GM19467 (cell line): Measurements from ENCODE around the gene CLCN7.
"Not testable (repeated sequence)": the region's sequence is repeated elsewhere in the genome, so short reads cannot be mapped to it uniquely, and the experiment has no call there.

ENCODE experiments used
- ATAC-seq: cut with Tn5 transposase; IDR thresholded peaks from one replicate; pipeline ENCODE4 v1.9.1; 2021; ENCODE audit warnings: mild to moderate bottlenecking, moderate library complexity; ENCODE audit not compliant: unreplicated experiment

Gene CLCN7

DNA sequence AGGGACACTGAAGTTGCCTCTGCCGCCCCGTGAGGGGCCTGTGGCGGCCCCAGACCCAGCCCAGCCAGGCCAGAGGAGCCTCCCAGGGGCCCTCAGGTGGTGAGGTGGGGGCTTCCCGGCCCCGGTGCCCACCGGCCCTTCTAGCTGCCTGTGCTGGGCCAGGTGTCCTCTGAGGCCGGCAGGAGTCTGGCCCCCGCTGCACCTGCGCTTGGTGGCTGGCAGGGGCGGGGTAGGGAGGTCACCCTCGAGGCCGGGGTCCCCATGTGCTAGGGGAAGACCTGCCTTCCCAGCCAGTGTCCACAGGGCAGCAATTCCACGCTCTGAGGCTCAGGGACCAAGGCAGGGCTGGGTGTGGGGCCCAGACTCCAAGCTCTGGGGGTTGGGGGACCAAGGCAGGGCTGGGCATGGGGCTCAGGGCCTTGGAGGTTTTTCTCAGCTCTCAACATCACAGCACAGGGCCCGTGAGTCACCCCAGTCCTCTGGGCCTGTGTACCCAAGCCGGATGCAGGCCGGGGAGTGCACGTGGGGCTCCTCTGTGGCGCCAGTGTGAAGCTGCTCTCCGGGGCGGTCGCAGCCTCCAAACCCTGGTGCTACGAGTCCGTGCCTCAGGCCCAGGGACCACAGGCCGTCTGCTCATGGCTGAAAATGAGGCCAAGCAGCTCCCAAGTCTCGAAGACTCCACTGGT is 29.2 kb downstream of the CLCN7 start:
- no peak for ATAC-seq

DNA sequence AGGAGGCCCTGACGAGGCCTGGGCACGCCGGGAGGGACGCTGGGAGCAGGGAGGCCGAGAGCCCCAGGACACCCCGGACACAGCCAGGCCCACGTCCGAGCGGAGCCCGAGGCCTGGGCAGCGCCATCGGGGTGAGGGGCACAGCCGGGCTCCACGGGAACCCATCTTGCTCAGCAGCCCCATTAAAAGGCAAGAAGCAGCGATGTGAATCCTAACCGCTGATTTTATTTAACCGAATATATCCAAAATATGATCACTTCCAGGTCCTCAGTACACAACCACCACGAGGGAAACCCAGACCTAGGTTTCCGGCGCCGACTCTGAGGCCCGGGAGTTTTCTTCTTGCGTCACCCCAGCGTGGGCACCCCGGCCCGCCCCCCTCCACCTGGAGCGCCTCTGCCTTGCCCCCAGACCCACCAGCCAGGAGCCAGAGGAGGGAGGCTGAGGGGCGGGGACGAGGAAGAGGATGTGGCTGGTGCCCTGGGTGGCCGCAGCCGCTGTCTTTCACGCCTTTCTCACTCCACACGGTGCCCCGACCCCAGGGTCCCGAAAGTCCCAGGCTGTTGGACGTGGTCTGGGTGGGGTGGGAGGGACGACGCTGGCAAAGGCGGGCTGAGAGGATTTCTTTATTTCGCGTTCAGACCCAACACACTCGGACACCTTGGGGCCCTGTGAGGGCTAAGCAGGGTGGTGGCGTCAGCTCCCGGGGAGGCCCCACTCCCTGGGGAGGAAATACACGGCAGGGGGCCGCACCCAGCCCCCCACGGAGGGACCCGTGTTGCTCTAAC is 29.9 kb downstream of the CLCN7 start:
- no peak for ATAC-seq

DNA sequence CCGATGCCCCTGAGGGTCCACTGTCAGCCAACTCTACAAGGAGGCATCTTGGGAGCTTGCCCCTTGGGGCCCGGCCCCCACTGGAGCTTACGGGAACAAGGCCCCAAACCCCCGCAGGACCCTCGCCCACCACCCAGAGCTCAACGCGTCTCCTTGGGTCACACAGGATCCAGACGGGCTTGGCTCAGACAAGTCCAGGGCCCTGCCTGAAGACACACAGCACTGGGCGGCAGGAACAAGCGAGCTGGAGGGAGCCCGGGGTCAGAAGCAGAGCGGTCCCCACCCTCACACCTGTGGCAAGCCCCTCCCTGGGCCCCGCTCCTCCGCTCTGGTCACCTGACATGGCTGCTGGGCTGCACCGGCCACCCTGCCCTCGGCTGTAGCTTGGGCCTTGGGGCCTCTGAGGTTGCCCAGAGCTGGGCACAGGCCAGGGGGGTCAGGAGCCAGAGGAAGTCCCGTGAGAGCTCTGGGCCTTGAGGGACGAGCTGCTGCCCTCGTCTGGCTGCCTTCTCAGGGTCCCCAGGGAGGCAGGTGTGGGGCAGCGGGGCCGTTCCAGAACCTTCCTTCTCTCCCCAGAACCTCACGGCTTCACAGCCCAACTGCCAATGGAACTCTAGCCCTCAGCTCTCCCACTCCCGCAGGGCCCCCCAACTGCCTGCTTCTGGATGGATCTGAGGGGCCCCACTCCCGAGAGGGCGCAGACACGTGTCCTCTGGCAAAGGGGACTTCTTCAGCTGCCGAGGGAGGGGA is 30.7 kb downstream of the CLCN7 start, which contains the start of gene CCDC154:
Gene CCDC154 (minus strand): TSS at position 577 of the 750 bp plus-strand sequence. CDS start 234 bp downstream, at position 343.
- ATAC-seq = no peak

DNA sequence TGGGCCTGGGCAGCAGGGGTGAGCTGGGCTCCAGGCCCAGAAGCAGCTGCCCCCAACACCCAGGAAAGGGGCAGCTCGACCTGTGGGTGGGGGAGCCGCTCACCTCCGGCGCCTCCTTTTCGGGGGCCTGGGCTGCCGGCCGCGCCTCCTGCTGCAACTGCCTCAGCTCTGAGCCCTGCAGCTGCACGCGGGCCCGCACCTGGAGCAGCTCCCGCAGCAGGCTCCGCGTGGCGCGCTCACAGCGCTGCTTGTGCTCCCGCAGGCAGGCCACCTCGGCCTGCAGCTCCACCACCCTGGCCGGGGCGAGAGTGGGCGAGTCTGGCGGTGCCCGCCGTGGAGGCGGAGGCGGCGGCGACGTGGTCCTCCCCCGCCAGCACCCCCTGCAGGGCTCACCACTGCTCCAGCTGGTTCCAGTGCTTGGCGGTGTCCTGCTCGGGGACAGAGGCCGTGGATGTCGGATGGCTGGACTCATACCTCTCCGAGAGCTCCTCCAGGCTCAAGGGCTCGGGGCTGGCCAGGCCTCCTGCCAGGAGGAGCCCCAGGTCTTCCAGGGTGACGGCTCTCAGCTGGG is 31.3 kb downstream of the CLCN7 start:
- no peak for ATAC-seq

DNA sequence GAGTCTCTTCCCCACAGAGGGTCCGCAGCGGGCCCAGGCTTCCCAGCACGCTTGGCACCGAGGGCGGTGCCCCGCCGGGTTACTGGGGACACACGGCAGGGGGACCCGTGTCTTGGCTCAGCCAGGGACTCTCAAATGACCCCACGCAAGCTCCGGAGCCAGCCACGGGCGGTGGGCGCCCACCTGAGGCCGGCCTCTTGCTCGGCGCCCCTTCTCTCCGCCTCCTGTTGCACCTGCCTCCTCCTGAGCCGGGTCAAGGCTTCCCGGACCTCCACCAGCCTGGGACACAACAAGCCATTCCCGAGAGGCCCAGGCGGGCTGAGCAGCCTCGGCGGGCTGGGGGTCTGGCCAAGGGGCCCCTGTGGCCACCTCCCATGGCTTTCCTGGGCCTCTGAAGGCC is 32.1 kb downstream of the CLCN7 start:
- ATAC-seq = no peak

DNA sequence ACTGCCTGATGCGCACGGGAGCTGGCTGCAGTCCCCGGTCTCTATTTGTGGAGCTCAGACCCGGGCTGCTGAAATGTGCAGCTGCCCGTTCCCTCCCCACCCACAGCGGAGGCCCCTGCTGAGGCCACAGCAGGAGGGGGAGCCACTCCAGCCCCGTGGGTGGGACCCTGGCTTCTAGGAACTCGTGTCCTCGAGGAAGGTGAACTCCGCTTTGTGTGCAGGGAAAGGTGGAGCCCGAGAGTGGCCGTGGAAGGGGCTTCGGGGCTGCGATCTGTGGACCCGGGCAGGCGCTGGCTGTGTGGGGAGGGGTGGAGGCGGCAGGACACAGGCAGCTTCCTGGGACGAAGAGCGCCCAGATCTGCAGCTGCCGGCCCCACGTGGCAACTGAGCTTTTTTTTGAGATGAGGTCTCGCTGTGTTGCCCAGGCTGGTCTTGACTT is 33.4 kb downstream of the CLCN7 start:
- ATAC-seq = no peak

DNA sequence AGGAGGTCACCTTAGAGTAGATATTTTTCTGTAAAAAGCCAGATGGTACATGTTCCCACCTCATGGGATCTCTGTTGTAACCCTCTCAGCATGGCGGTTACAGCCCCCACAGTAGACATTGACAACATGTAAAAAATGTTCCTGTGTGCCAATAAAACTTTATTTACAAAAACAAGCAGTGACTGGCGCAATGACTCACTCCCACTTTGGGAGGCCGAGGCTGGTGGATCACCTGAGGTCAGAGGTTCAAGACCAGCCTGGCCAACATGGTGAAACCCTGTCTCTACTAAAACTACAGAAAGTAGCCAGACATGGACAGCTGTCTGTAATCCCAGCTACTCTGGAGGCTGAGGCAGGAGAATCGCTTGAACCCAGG is 35.1 kb downstream of the CLCN7 start:
- ATAC-seq = not testable (repeated sequence)

DNA sequence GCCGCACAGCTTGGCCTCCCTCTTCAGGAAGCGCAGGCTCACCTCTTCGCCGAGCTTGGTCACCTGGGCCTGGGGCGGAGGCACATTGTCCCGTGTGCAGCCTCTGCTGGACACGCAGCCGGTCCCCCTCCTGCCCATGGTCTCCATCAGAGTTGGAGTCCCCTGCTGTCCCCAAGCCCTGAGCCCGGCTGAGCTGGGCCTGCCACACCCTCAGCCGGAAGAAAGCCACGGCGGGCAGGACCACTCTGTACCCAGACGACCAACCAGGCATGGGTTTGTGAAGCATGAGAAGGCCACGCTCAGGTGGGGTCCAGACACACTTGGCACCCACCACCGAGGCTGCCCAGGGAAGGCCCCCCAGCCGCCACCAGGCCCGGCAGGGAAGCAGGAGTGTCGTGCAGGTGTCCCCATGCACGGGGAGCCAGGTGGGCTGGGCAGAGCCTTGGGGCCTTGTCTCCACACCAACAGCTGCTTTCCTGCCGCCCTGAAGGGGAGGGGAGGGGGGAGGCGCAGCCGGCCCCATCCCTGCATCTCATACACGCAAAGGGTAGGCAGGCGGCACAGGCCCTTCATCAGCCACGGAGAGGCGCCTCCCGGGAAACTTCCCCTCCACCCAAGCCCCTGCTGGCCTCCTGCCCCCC is 35.6 kb downstream of the CLCN7 start:
- no peak for ATAC-seq

DNA sequence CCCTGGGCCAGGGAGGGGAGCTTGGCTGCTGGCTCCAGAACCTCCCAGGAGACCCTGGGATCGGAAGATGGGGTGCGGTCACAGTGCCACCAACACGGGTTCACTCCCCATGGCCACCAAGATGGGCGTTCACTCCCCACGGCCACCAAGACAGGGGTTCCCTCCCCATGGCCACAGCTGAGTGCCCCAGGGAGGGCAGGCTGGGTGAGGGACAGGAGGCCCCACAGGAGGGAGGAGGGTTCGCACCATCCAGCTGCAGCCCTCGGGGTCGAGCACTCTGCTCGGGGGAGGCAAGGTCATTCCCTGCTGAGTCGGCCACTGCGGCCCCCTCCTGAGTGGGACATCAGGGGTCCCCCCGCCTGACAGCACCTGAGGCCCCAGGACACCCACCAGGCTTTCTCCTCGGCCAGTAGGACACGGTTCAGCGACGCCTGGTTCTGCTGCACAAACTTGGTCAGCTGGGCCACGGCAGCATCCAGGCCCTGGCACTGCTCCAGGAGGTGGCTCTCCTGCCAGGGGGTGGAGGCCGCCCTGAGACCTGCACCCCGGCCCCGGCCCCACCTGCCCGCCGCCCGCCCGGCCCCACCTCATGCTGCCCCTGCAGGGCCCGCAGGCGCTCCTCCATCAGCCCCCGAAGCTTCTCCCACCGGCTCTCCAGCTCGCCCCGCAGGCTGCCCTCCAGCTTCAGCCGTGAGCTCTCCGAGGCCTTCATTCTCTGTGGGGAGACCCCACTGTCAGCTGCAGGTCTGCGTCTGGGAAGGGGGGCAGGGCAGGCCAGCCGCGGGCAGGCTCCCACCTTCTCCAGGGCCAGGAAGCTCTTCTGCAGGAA is 36.4 kb downstream of the CLCN7 start:
- ATAC-seq = no peak

DNA sequence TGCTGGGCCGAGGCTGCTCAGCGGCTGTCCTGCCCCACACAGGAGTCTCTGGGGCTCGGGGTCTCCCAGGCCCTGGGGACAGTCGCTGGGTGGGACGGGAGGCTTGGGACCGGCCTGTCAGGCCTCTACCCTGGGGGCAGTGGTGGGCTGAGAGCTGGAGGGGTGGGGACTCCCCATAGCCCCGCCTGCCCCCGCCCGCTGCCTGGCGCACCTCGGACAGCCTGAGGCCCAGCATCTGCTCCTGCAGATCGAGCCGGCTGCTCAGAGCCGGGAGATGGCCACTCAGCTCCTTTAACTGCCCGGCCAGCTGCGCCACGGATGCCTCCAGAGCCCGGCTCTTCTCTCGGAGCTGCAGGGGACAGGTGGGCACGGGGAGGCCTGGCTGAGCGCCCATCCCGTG is 37.2 kb downstream of the CLCN7 start:
- no peak for ATAC-seq

DNA sequence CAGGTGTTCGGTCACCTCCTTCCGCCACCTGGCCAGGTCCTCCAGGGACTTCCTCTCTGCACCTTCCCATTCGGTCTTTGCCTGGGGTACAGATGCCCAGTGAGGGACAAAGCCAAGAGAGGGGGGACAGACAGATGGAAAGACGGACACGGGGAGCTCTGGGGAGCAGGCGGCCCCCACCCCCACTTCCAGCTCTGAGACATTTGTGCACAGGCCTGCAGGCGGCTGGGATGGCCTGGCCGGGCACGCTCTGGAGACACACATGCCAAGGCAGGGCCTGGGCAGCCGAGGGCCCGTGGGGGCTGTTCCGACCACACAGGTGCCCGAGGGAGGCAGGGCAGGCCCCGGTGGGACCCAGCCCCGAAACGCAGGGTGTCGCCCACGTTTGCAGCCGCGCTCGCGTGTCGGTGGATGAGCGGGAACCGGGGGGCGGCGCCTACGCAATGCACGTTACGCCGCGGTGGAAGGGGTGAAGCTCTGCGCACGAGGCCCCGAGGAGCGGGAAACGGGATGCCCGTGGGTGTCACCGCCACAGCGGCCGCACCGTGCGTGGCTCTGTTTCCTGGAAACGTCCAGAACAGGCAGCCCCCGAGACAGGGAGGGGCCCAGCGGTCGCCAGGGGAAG is 38.0 kb downstream of the CLCN7 start:
- ATAC-seq = no peak

DNA sequence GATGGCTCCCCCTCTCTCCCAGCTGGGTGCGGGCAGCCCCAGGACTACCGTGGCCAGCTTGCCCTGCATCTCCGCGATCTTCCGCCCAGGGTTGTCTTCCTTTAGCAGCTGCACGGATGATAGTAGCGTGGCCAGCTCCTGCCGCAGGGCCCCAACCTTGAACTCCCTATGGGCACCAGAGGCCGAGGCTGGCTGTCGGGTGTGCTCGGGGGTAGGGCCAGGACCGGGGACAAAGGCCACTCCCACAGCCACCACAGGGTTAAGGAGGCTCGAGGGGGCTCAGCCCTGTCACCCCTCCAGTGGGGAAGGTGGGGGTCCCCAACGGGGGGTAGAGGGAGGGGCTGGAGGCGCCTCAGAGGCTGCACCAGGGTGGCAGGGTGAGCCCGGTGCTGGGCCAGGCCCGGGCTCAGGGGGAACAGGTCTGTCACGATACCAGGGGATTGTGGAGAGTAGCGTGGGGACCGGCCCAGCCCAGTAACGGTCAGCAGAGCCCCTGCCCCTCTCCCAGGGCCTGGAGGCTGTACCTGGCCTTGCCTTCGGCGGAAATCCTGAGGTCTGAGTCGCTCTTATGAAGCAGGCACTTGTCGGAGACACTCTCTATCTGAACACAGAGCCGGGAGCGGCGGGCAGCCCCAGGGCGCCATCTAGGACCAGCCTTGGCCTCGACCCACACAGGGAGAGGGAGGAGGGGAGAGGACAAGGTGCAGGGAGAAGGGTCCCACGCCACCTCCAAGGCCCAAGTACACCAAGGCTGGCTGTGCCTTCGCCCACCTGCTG is 38.7 kb downstream of the CLCN7 start:
- ATAC-seq = no peak

DNA sequence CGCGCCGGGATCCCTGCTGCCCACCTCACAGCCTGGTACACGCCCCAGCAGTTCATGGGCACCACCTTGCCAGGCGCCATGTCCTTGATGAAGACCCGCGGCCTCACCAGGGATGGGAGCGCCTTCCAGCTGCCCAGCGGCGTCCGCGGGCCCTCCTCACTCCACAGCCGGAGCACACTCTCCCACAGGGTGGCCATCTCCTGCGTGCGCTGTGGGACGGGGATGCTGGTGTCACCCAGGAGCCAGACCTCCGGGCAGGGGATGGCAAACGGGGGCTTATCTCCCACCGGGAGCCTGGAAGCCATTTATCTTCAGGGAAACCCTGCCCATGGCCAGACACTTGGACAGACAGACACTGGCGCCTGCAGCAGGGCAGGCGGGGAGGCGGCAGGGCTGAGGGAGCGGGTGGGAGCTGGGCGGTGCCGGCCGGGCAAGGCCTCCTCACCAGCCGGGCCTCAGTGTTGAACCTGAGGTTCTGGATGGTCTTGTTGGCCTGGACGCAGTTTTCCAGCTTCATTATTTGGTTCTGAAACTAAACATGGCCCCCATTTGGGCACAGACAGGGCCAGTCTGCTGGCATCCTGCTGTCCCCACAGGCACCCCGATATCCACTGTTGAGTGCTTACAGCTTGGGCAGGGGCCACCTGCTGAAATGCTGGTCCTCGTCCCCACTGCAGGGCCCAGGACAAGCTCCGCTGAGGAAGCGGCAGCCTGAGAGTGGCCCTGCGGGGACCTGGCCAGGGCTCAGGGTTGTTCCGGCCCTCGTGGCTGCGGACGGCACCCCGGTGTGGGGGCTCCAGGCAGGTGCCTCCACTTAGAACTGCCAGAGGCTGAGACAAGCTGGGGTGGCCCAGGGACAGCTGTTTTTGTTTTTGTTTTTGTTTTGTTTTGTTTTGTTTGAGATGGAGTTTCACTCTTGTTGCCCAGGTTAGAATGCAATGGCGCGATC is 39.9 kb downstream of the CLCN7 start:
- no peak for ATAC-seq

DNA sequence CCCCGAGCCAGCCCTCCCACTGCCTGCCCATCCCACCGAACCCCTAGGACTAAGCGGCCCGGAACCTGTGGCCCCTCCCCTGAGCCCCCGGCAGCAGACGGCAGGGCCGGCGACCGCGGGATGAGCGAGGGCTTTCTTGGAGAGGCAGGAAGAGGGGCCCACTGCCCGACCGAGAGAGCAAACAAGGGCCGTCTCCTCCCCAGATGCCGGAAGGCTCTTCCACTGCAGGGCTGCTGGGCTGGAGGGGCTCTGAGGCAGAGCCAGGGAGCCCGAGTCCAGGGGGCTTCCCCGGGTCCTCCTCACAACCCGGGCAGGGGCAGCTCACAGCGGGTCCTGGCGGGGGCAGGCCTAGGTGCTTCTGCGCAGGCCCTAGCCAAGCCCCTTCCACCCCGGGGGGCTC is 41.1 kb downstream of the CLCN7 start:
- ATAC-seq = no peak

DNA sequence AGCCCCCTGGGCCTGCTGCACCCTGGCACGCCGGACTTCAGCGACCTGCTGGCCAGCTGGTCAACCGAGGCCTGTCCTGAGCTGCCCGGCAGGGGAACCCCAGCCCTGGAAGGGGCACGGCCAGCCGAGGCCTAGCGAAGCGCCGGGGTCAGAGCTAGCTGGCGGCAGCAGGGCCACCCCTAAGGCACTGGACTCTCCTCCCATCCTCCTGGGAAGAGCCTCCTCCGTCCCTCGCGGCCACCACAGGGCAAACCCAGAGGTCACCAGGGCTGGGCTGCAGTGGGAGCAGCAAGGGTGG is 41.6 kb downstream of the CLCN7 start:
- no peak for ATAC-seq

DNA sequence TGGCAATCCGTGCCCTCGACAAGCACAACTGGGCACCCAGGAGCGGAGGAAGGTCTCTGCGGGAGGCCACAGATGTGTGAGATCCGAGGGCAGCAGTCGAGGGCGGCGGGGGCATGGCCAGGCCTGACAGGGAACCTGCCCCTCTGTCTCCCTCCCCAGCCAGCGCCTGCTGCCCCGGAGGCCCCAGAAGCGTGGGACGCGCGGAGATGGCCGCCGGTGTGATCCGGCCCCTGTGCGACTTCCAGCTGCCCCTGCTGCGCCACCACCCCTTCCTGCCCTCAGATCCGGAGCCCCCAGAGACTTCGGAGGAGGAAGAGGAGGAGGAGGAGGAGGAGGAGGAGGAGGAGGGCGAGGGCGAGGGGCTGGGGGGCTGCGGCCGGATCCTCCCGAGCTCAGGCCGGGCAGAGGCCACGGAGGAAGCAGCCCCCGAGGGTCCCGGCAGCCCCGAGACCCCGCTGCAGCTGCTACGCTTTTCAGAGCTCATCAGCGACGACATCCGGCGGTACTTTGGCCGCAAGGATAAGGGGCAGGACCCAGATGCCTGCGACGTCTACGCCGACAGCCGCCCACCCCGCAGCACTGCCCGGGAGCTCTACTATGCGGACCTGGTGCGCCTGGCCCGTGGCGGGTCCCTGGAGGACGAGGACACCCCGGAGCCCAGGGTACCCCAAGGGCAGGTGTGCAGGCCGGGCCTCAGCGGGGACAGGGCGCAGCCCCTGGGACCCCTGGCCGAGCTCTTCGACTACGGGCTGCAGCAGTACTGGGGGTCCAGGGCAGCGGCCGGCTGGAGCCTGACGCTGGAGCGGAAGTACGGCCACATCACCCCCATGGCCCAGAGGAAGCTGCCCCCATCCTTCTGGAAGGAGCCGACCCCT is 42.2 kb downstream of the CLCN7 start:
- ATAC-seq = no peak
